ENCODE data around the gene RASGRF1.

RASGRF1 gene

GRCh38 chr15:79066391-79067071 lies 24.0 kb downstream of the RASGRF1 start:
- no peak for DNase-seq

- DNase-seq = no peak
Measured at GRCh38 chr15:79065706-79066376, 24.7 kb downstream of the RASGRF1 start.

- DNase-seq = no peak
Measured at GRCh38 chr15:79065361-79065705, 25.2 kb downstream of the RASGRF1 start.

- DNase-seq = no peak
Measured at GRCh38 chr15:79064496-79064895, 26.1 kb downstream of the RASGRF1 start.

GRCh38 chr15:79060175-79060574 lies 30.4 kb downstream of the RASGRF1 start:
- DNase-seq = no peak

GRCh38 chr15:79059081-79059572 lies 31.5 kb downstream of the RASGRF1 start:
- no peak for DNase-seq

- no peak for DNase-seq
Measured at GRCh38 chr15:79058260-79058850, 32.2 kb downstream of the RASGRF1 start.

- DNase-seq = no peak
Measured at GRCh38 chr15:79057050-79057449, 33.5 kb downstream of the RASGRF1 start.

GRCh38 chr15:79054350-79054749 lies 36.2 kb downstream of the RASGRF1 start:
- DNase-seq = peak; percentile 40

GRCh38 chr15:79053894-79054293 lies 36.7 kb downstream of the RASGRF1 start:
- no peak for DNase-seq

- DNase-seq = no peak
Measured at GRCh38 chr15:79051941-79052731, 38.4 kb downstream of the RASGRF1 start.

GRCh38 chr15:79051029-79051428 lies 39.6 kb downstream of the RASGRF1 start:
- DNase-seq = no peak

GRCh38 chr15:79050341-79050740 lies 40.2 kb downstream of the RASGRF1 start:
- DNase-seq = no peak

GRCh38 chr15:79049416-79049815 lies 41.2 kb downstream of the RASGRF1 start:
- DNase-seq = no peak

- DNase-seq = no peak
Measured at GRCh38 chr15:79047676-79048439, 42.7 kb downstream of the RASGRF1 start.

- no peak for DNase-seq
Measured at GRCh38 chr15:79046691-79047404, 43.7 kb downstream of the RASGRF1 start.

GRCh38 chr15:79045041-79045440 lies 45.5 kb downstream of the RASGRF1 start:
- no peak for DNase-seq

- no peak for DNase-seq
Measured at GRCh38 chr15:79042213-79042928, 48.2 kb downstream of the RASGRF1 start.

GRCh38 chr15:79041601-79042168 lies 48.9 kb downstream of the RASGRF1 start:
- no peak for DNase-seq

GRCh38 chr15:79037848-79038247 lies 52.7 kb downstream of the RASGRF1 start:
- no peak for DNase-seq

- no peak for DNase-seq
Measured at GRCh38 chr15:79036323-79036722, 54.3 kb downstream of the RASGRF1 start.
